ENCODE data around the gene DNAJC13. TPM values are rescaled to one million over a fixed set of nuclear protein-coding genes. Genes with fewer than 3 reads are reported as not detected.

The DNAJC13 gene
- total and polyA plus RNA-seq, 10 donors = 5.6 to 78.4 (median 51.2) TPM

DNA sequence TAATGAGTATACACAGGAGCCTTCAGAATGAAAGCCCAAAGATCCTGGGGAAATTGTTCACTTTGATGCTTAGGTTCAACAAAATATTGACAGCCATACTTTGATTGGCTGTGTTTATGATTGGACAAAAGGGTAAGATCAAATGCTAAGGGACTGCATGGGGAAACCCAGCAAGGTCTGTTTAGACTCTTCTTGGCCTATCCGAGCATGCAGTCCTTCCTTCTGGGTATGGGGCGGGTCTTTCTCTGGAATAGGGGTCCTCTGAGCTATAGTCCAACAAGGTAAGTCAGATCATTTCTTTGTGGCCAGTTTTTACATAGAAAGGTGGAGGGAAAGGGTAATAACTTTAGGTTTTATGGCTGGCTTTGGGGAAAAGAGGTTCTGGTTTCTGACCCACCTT lies 126.8 kb downstream of the DNAJC13 start:
- H3K36me3 ChIP-seq = peaks cover 5 to 39% (median 19%) of the 10 kb centered on the region in 6 donors
- 87 to 95% (median 93%) methylated on average over 2 of the region's 2 CpGs for WGBS, 5 donors
- intact Hi-C loops (cut with DNase I; ENCODE audit: low total_unique reads) = no loop called here

DNA sequence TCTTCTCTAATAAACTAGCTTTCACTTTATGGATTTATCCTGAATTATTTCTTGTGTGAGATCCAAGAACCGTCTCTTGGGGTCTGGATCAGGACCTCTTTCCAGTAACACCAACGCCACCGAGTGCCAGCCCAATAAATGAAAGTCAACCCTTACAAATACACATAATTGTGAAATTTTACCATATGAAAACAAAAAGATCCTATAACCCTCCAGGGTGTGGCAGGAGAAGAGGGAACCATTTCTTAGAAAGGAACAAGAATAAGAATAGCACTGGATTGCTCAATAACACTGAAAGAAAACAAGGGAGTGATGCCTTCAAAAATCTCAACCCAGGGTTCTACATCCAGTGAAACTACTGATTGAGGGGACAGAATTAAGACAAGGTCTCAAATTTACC lies 128.2 kb downstream of the DNAJC13 start:
- WGBS, 5 donors = 67 to 91% (median 81%) methylated on average over 3 of the region's 3 CpGs
- no peaks in the 10 kb centered on the region for H3K27me3 ChIP-seq (replicated peaks in 1 of 7)
- H3K36me3 ChIP-seq = peaks cover 0 to 26% (median 8%) of the 10 kb centered on the region in 6 donors
- intact Hi-C loops (cut with DNase I; ENCODE audit: low total_unique reads) = no loop called here
- H3K27ac ChIP-seq = no peak overlapping the region
- peaks cover 0 to 9% (median 6%) of the 10 kb centered on the region in 6 donors for H3K4me1 ChIP-seq
- no peak for DNase-seq
- no peak overlapping the region for H3K4me3 ChIP-seq
- H3K9me3 ChIP-seq = peaks cover 0 to 4% (median 0%) of the 10 kb centered on the region in 8 donors
- TF ChIP-seq POLR2AphosphoS5 (IDR thresholded peaks at IDR 0.05) (no peak), POLR2A (IDR thresholded peaks at IDR 0.05) (no peak)
- TF ChIP-seq, protein P1, sequence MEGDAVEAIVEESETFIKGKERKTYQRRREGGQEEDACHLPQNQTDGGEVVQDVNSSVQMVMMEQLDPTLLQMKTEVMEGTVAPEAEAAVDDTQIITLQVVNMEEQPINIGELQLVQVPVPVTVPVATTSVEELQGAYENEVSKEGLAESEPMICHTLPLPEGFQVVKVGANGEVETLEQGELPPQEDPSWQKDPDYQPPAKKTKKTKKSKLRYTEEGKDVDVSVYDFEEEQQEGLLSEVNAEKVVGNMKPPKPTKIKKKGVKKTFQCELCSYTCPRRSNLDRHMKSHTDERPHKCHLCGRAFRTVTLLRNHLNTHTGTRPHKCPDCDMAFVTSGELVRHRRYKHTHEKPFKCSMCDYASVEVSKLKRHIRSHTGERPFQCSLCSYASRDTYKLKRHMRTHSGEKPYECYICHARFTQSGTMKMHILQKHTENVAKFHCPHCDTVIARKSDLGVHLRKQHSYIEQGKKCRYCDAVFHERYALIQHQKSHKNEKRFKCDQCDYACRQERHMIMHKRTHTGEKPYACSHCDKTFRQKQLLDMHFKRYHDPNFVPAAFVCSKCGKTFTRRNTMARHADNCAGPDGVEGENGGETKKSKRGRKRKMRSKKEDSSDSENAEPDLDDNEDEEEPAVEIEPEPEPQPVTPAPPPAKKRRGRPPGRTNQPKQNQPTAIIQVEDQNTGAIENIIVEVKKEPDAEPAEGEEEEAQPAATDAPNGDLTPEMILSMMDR (IDR thresholded peaks at IDR 0.05 in 8 of 11, conservative IDR thresholded peaks at IDR 0.05 in 3 of 11) = no peak

More for the DNA sequence above, 126.8 kb downstream of the DNAJC13 start:
- no peak overlapping the region for H3K4me3 ChIP-seq
- H3K27me3 ChIP-seq (replicated peaks in 1 of 7) = no peaks in the 10 kb centered on the region
- no peak for TF ChIP-seq POLR2A (IDR thresholded peaks at IDR 0.05)
- no peak for TF ChIP-seq POLR2AphosphoS5 (IDR thresholded peaks at IDR 0.05)
- TF ChIP-seq, protein P1 (IDR thresholded peaks at IDR 0.05 in 8 of 11, conservative IDR thresholded peaks at IDR 0.05 in 3 of 11) = no peak
- peaks cover 0 to 4% (median 0%) of the 10 kb centered on the region in 8 donors for H3K9me3 ChIP-seq
- DNase-seq = no peak
- no peaks in the 10 kb centered on the region for H3K4me1 ChIP-seq
- H3K27ac ChIP-seq = no peak overlapping the region

DNA sequence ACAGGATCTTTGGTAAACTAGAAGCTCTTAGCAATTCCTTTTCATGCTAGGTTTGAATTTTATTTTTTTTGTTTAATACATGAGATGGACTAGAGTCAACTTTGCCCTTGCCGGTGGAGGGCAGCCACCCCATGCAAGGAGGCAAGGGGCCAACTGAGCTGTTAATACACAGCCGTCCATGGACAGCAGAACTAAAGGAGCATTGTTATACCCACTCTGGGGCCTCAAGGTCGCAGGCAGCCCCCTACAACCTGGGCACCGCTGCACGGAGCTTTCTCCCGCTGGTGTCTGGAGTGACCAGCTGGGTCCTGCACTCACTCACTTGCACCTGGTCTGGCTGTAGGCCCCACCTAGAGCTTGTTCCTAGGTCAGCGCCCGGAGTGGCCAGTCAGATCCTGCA lies 131.9 kb downstream of the DNAJC13 start:
- Histone ChIP-seq H3K4me3 (no peak overlapping the region), H3K4me1 (peaks cover 0 to 15% (median 10%) of the 10 kb centered on the region in 6 donors), H3K36me3 (peaks cover 0 to under 1% (median 0%) of the 10 kb centered on the region in 6 donors), H3K9me3 (peaks cover 0 to 4% (median 0%) of the 10 kb centered on the region in 8 donors), H3K27ac (no peak overlapping the region), H3K27me3 (replicated peaks in 1 of 7) (no peaks in the 10 kb centered on the region)
- 92 to 97% (median 94%) methylated on average over 7 to 8 of the region's 8 CpGs for WGBS, 5 donors
- no peak for TF ChIP-seq POLR2A (IDR thresholded peaks at IDR 0.05)
- TF ChIP-seq, protein P1 (IDR thresholded peaks at IDR 0.05 in 8 of 11, conservative IDR thresholded peaks at IDR 0.05 in 3 of 11) = no peak
- TF ChIP-seq POLR2AphosphoS5 (IDR thresholded peaks at IDR 0.05) = no peak
- intact Hi-C loops (cut with DNase I; ENCODE audit: low total_unique reads) = no loop called here
- no peak for DNase-seq

DNA sequence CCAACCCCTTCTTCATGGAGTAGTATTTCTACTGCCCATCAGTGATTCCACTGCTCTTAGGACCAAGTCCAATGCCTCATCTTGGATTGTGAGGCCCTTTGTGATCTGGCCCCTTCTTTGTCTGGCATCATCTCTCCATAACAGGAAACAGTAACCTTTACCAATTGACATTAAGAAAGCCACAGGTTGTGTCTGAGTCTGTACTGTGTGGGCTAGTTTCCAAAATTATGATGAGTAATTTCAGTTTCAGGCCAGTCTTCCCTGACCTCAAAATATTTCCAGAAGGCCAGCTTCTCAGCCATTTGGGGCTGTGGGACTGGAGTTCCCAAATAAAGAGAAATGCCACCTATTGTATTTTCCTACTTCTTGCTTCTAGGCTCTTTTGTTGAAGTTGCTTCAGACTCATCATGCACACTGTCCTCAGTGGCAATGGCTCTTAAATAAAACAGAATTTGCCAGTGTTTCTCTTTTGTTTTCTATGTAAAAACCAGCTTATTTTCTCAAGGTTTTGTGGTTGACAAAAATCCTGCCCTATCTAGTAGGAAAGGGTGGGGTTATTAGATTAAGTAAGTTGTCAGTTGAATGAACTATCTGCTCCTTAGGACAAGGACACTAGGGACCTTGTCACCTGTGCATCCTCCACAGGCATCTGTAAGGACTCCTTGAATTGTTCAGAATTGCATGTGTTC lies 132.7 kb downstream of the DNAJC13 start:
- TF ChIP-seq, protein P1 (IDR thresholded peaks at IDR 0.05 in 8 of 11, conservative IDR thresholded peaks at IDR 0.05 in 3 of 11) = no peak
- TF ChIP-seq POLR2AphosphoS5 (IDR thresholded peaks at IDR 0.05) (no peak), POLR2A (IDR thresholded peaks at IDR 0.05) (no peak)
- no peak overlapping the region for H3K4me3 ChIP-seq
- H3K36me3 ChIP-seq = no peaks in the 10 kb centered on the region
- intact Hi-C loops (cut with DNase I; ENCODE audit: low total_unique reads) = no loop called here
- no peak for DNase-seq
- no peaks in the 10 kb centered on the region for H3K27me3 ChIP-seq (replicated peaks in 1 of 7)
- peaks cover 0 to 4% (median 0%) of the 10 kb centered on the region in 8 donors for H3K9me3 ChIP-seq
- H3K27ac ChIP-seq = peak overlapping the region in 1 of 8 donors; percentile 12
- peaks cover 0 to 15% (median 10%) of the 10 kb centered on the region in 6 donors for H3K4me1 ChIP-seq
